Measurements from ENCODE around the gene MEA1. TPM values are rescaled to one million over a fixed set of nuclear protein-coding genes. Genes with fewer than 3 reads are reported as not detected.

The MEA1 gene
- total and polyA plus RNA-seq, 10 of the 15 experiments (the other 5 are each of a cell fraction or from before 2014, with no cell fraction given): 59.1 to 148 (median 96.4) TPM

DNA sequence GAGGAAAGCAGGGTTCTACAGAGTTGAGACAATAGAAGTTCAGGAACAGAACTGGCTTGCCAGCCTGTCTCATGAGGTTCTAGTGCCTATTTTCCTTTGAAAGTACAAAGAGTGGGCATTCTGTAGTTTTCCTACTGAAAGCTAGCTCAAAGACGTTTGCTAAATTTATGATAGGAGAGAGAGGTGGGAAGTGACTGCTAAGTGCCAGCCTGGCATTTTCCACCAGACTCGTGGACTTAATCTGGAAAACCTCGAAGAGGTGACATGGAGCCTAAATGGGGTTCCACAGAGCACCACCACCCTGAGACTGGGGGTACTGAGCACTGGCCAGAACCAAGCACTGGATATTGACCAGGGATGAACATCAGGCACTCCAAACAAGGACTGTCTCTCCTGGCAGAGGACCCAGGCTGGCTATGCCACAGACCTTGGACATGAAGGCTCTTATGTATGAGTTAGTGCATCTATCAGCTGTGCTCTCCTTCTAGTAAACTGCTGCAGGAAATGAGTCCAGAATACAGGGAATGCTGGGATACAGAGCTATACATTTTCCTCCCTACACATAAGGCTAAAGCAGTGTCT lies 41.9 kb downstream of the MEA1 start:
- ChIA-PET CTCF (interaction anchor here (0.6 to 1.8 kb wide), 2 partner anchors 172 to 224 kb away, joined by 3 to 6 read pairs; no protein-coding TSS in a partner anchor), RAD21 (ENCODE audit: unreplicated experiment) (no interaction called here), SMC1A (ENCODE audit: uncharacterized antibody, unreplicated experiment) (interaction anchor here (1.4 kb wide), 1 partner anchor 42 kb away, joined by 3 read pairs; the partner anchor contains the start of gene KLHDC3), POLR2A (interaction anchor here (0.6 to 1.1 kb wide), 2 partner anchors 9 to 633 kb away, joined by 4 to 5 read pairs; no protein-coding TSS in a partner anchor)
- intact Hi-C loops (cut with micrococcal nuclease; ENCODE audit: unreplicated experiment) (no loop called here), in situ Hi-C loops (cut with MboI) (no loop called here)
- no peak overlapping the region for H3K4me2 ChIP-seq (ENCODE audit: control insufficient read depth, insufficient read depth)
- H3K4me1 ChIP-seq (ENCODE audit: control insufficient read depth, insufficient read depth, low read length): no peaks in the 10 kb centered on the region; the same call in 1 of the 2 replicates
- peaks cover under 1% of the 10 kb centered on the region; the same call in 1 of the 2 replicates for H3K79me2 ChIP-seq (ENCODE audit: control insufficient read depth, insufficient read depth, low read length)
- H3K27me3 ChIP-seq (replicated peaks in 1 of 2; ENCODE audit: control insufficient read depth in 2 of 2, insufficient read depth in 2 of 2, low read length in 1 of 2): no peaks in the 10 kb centered on the region
- DNase-seq (ENCODE audit: low read depth, low spot score) (no peak), ATAC-seq (no peak), FAIRE-seq (no peak)
- BruUV-seq (replicated peaks): no TSS peak
- H2AFZ ChIP-seq (ENCODE audit: control insufficient read depth, low read depth, low read length): no peak overlapping the region
- no peak for TF ChIP-seq IKZF1 (conservative IDR thresholded peaks at IDR 0.05)
- TF ChIP-seq YBX1 (IDR thresholded peaks at IDR 0.05): no peak
- no peak for TF ChIP-seq CHD4 (IDR thresholded peaks at IDR 0.05)
- no peak for TF ChIP-seq SRF (IDR thresholded peaks at IDR 0.05; ENCODE audit: low read depth in 2 of 2, low read length in 2 of 2)
- TF ChIP-seq PAX5 (IDR thresholded peaks at IDR 0.05; ENCODE audit: borderline replicate concordance, low read depth, low read length): no peak
- TF ChIP-seq POLR2AphosphoS5 (IDR thresholded peaks at IDR 0.05; ENCODE audit: low read length): no peak
- TF ChIP-seq ATF7 (IDR thresholded peaks at IDR 0.05; ENCODE audit: low read depth): no peak
- TF ChIP-seq TCF12 (IDR thresholded peaks at IDR 0.05; ENCODE audit: low read depth, low read length): no peak
- TF ChIP-seq SUZ12 (IDR thresholded peaks at IDR 0.05; ENCODE audit: unreplicated experiment): no peak
- no peaks in the 10 kb centered on the region for H4K20me1 ChIP-seq (ENCODE audit: control insufficient read depth, insufficient read depth)
- WGBS (ENCODE audit: insufficient coverage, insufficient replicate concordance, low lambda C conversion rate, missing lambda C conversion rate): 97% methylated on average over 3 of the region's 3 CpGs
- H3K36me3 ChIP-seq (ENCODE audit: control insufficient read depth in 2 of 2, insufficient read depth in 2 of 2, low read length in 1 of 2): no peaks in the 10 kb centered on the region; a peak in 2 of 4 replicates
- H3K9me3 ChIP-seq (replicated peaks; ENCODE audit: control insufficient read depth, insufficient read depth, low read length): no peaks in the 10 kb centered on the region
- no peak overlapping the region for H3K4me3 ChIP-seq
- no peak overlapping the region for H3K9ac ChIP-seq (ENCODE audit: control insufficient read depth, insufficient read depth, low read length)
- no peak overlapping the region for H3K27ac ChIP-seq (ENCODE audit: control insufficient read depth, insufficient read depth)
